ENCODE results near the gene ZCWPW1.

ZCWPW1 gene

DNA sequence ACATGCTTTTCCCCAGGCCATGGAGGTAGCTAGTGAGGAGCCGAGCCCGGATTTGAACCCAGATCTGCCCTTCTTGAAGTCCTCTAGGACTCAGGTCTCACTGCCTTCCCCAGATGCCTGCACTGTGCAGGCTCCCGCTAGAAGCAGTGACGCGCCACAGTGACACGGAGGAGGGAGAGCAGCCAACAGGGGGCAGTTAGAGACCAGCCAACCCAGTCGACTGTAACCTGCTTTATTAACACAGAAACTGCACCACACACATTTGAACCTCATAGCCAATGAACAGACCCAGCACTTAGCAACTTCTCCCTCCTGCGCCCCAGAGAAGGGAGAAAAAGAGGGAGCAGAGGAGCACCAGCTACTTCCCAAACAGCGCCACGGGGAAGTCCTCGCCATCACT is 27.8 kb downstream of the ZCWPW1 start:
- TF ChIP-seq, protein P1, sequence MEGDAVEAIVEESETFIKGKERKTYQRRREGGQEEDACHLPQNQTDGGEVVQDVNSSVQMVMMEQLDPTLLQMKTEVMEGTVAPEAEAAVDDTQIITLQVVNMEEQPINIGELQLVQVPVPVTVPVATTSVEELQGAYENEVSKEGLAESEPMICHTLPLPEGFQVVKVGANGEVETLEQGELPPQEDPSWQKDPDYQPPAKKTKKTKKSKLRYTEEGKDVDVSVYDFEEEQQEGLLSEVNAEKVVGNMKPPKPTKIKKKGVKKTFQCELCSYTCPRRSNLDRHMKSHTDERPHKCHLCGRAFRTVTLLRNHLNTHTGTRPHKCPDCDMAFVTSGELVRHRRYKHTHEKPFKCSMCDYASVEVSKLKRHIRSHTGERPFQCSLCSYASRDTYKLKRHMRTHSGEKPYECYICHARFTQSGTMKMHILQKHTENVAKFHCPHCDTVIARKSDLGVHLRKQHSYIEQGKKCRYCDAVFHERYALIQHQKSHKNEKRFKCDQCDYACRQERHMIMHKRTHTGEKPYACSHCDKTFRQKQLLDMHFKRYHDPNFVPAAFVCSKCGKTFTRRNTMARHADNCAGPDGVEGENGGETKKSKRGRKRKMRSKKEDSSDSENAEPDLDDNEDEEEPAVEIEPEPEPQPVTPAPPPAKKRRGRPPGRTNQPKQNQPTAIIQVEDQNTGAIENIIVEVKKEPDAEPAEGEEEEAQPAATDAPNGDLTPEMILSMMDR (IDR thresholded peaks at IDR 0.05; ENCODE audit: low read depth, low read length) = no peak
- no peak overlapping the region for H3K4me3 ChIP-seq (ENCODE audit: low read depth, low read length)

DNA sequence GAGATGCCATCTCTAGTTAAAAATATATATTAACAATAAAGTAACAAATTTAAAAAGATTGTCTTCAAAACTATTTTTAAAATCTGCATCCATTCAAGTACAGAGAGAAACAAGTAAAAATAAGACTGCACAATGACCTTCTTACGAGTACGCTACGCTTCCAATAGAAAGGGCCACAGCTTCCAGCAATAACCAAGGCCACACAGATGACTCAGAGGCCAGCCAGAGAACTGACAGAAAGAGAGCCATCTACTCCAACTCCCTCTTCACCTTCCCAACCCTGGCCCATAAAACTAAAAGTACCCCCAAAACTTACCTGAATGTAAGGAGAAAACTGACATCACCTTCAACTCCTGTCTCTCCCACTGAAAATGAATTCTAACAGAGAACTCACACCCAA is 28.5 kb downstream of the ZCWPW1 start:
- TF ChIP-seq, protein P1 (IDR thresholded peaks at IDR 0.05; ENCODE audit: low read depth, low read length) = no peak
- H3K4me3 ChIP-seq (ENCODE audit: low read depth, low read length) = no peak overlapping the region

DNA sequence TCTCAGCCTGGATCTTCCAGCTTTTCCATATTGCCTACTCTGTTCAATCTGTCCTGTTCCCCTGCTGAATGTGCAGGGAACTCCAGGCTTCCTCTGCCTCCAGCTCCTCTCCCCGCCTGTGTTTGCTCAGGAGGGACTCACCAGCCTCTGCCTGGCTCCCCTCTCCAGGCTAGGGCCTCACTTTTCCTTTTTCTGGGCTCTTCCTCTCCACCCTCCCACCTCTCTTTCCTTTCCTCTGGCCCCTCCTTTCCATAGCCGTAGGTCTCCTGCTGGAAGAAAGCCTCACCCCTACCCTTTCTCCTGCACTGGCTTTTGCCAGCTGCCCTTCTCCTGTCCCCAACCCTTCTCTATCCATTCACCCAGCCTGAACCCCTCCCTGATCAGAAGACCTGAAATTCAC is 30.3 kb downstream of the ZCWPW1 start:
- H3K4me3 ChIP-seq (ENCODE audit: low read depth, low read length) = no peak overlapping the region
- TF ChIP-seq, protein P1 (IDR thresholded peaks at IDR 0.05; ENCODE audit: low read depth, low read length) = no peak

DNA sequence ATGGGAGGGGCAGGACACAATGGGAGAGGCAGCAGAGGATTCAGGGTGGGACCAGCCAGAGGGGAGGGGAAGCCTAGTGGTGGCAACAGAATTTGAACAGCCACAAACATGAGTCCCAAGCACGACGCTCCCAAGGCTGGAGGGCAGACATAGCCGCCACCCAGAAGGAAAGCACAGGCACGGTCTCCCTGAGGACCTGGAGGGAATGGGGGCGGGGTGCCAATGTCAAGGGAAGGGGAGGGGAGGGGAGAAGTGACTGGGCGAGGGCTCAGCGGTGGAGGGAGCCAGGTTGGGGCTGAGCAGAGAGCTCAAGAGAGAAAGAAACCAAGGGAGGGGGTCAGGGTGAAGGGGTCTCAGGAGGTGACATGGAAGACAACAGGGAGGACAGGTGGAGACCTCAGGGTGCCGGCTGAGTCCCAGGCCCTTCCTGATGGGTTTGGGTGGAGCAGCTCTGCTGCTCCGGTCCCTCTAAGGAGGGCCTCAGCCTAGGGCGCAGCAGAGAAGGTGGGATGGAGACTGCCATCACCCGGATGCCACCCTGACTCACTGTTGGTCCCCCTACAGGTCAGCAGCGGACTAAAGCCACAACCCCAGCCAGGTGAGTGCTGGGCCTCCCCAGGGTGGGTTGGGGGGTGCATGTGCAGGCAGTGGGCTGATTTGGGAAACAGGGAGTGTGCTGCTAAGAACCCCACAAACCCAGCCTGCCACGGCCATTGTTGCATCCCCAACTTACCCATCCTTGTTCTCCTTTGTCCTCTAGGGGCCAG is 31.0 kb downstream of the ZCWPW1 start:
- no peak overlapping the region for H3K4me3 ChIP-seq (ENCODE audit: low read depth, low read length)
- TF ChIP-seq, protein P1 (IDR thresholded peaks at IDR 0.05; ENCODE audit: low read depth, low read length) = no peak

- no peak overlapping the region for H3K4me3 ChIP-seq (ENCODE audit: low read depth, low read length)
Observed at GRCh38 chr7:100396421-100396982, 32.0 kb downstream of the ZCWPW1 start.

DNA sequence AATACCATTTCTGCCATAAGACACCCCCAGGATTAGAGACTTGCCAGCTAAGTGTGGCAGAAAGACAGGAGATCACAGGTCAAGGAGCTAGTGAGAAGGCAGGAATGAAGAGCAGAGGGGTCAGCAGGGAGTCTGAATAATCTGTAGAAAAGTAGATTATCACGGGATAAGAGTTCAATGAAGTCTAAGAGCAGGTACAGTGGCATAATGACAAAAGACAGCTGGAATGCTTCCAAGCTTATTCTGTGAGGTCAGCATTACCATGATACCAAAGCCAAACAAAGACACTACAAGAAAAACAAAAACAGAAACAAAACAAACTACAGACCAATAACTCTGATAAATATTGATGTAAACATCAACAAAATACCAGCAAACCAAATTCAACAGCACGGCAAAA is 34.4 kb downstream of the ZCWPW1 start:
- no peak overlapping the region for H3K4me3 ChIP-seq (ENCODE audit: low read depth, low read length)
- TF ChIP-seq, protein P1 (IDR thresholded peaks at IDR 0.05; ENCODE audit: low read depth, low read length) = no peak

More at GRCh38 chr7:100396421-100396982, 32.0 kb downstream of the ZCWPW1 start:
- TF ChIP-seq, protein P1 (IDR thresholded peaks at IDR 0.05; ENCODE audit: low read depth, low read length) = no peak

- TF ChIP-seq, protein P1 (IDR thresholded peaks at IDR 0.05; ENCODE audit: low read depth, low read length) = no peak
- no peak overlapping the region for H3K4me3 ChIP-seq (ENCODE audit: low read depth, low read length)
Observed at GRCh38 chr7:100393233-100393905, 35.1 kb downstream of the ZCWPW1 start.
